H1 (cell line): ENCODE data around the gene POU6F2. TPM values are rescaled to one million over a fixed set of nuclear protein-coding genes. Genes with fewer than 3 reads are reported as not detected.

Experiments used
- CTCF ChIA-PET: fragments of 300-600 bp; sonication (Branson Sonifier 250); formaldehyde crosslinking; loops from one replicate; lab custom pipeline; 2021; ENCODE audit not compliant: partially characterized antibody; lab: Charles Lee
- POLR2A ChIA-PET: fragments of 300-600 bp; sonication (Branson Sonifier 250); formaldehyde crosslinking; loops from one replicate; lab custom pipeline; 2021; ENCODE audit warnings: inconsistent platforms; ENCODE audit not compliant: partially characterized antibody; lab: Charles Lee
- DNase-seq, 2 experiments: peaks; one replicate each; pipeline versions ENCODE4 v3.0.0 to v3.0.0-alpha.2; 2010 to 2022; ENCODE audit warnings: low spot score in 2 of 2, low read depth in 1 of 2, mixed read lengths in 1 of 2
- FAIRE-seq: peaks from 2 replicates; lab custom pipeline; 2011; peaks lifted over from hg19 to GRCh38; lab: Jason Lieb, UNC
- H2AFZ ChIP-seq: 2 replicates; pipeline ENCODE4 v1.8.1; 2012; ENCODE audit warnings: low read length, inconsistent platforms
- H2AK5ac ChIP-seq: 2 replicates; pipeline ENCODE4 v1.6.1; 2013; ENCODE audit warnings: low read depth, low read length
- H2BK120ac ChIP-seq: replicated peaks from 2 replicates; pipeline ENCODE3; 2013; ENCODE audit warnings: low read depth, low read length, inconsistent platforms
- H2BK12ac ChIP-seq: 2 replicates; pipeline ENCODE4 v1.6.1; 2013; ENCODE audit warnings: low read depth, low read length
- H2BK15ac ChIP-seq: 2 replicates; pipeline ENCODE4 v1.6.1; 2013; ENCODE audit warnings: low read length
- H2BK20ac ChIP-seq: 2 replicates; pipeline ENCODE4 v1.6.1; 2013; ENCODE audit warnings: low read length
- H2BK5ac ChIP-seq: 2 replicates; pipeline ENCODE4 v1.6.1; 2013; ENCODE audit warnings: low read depth, low read length
- H3K14ac ChIP-seq: 2 replicates; pipeline ENCODE4 v1.6.1; 2013; ENCODE audit warnings: inconsistent platforms; ENCODE audit not compliant: insufficient read length
- H3K18ac ChIP-seq: 2 replicates; pipeline ENCODE4 v1.6.1; 2013; ENCODE audit warnings: low read length; ENCODE audit errors: extremely low read depth
- H3K23ac ChIP-seq: 2 replicates; pipeline ENCODE4 v1.6.1; 2013; ENCODE audit warnings: inconsistent platforms; ENCODE audit not compliant: insufficient read length
- H3K23me2 ChIP-seq: 2 replicates; pipeline ENCODE4 v1.6.1; 2013; ENCODE audit warnings: low read depth, low read length
- H3K27ac ChIP-seq: 2 replicates; pipeline ENCODE4 v1.6.1; 2011; ENCODE audit warnings: low read depth, low read length, inconsistent platforms
- H3K27me3 ChIP-seq, 4 experiments: replicated peaks in 1 of 4; 1 replicate in 1 of 4; 2 replicates in 3 of 4; pipeline versions ENCODE4 v1.6.1 to v1.8.1; 2011 to 2013; ENCODE audit warnings: low read length in 3 of 4, mild to moderate bottlenecking in 3 of 4, inconsistent platforms in 2 of 4, mixed read lengths in 2 of 4, moderate library complexity in 1 of 4; ENCODE audit not compliant: control insufficient read depth in 3 of 4, insufficient read depth in 3 of 4; ENCODE audit errors: extremely low read depth in 1 of 4
- H3K36me3 ChIP-seq, 4 experiments: 2 replicates each; pipeline versions ENCODE4 v1.6.1 to v1.8.1; 2011 to 2013; ENCODE audit warnings: mild to moderate bottlenecking in 4 of 4, low read length in 3 of 4, moderate library complexity in 2 of 4, control low read depth in 1 of 4, inconsistent platforms in 1 of 4; ENCODE audit not compliant: insufficient read depth in 4 of 4, control insufficient read depth in 2 of 4
- H3K4ac ChIP-seq: replicated peaks from 2 replicates; pipeline ENCODE3; 2013; ENCODE audit warnings: low read length, low read depth, mixed read lengths, inconsistent platforms; ENCODE audit not compliant: insufficient read length
- H3K4me1 ChIP-seq, 4 experiments: replicated peaks in 1 of 4; 1 replicate in 1 of 4; 2 replicates in 3 of 4; pipeline versions ENCODE4 v1.6.1 to v1.8.1; 2011 to 2013; ENCODE audit warnings: low read length in 3 of 4, inconsistent platforms in 2 of 4, mixed read lengths in 1 of 4; ENCODE audit not compliant: insufficient read depth in 4 of 4, control insufficient read depth in 3 of 4
- H3K4me2 ChIP-seq, 2 experiments: 2 replicates each; pipeline versions ENCODE4 v1.6.1 to v1.8.1; 2011 to 2013; ENCODE audit warnings: low read depth in 2 of 2, low read length in 2 of 2, control low read depth in 1 of 2, inconsistent platforms in 1 of 2, mild to moderate bottlenecking in 1 of 2; ENCODE audit not compliant: insufficient read depth in 1 of 2
- H3K4me3 ChIP-seq, 4 experiments: fragments of 200-600, 300-600 bp in 1 of 4; sonication (generic), shearing (Covaris generic), sonication (Bioruptor Twin) in 1 of 4; 2 replicates each; pipeline versions ENCODE4 v1.5.1 to v1.8.1; 2011 to 2016; ENCODE audit warnings: low read length in 4 of 4, low read depth in 3 of 4, control low read depth in 2 of 4, inconsistent platforms in 2 of 4, mild to moderate bottlenecking in 2 of 4, mixed read lengths in 1 of 4, moderate library complexity in 1 of 4; ENCODE audit not compliant: insufficient read depth in 2 of 4; ENCODE audit errors: extremely low read depth in 1 of 4
- H3K56ac ChIP-seq: replicated peaks from 2 replicates; pipeline ENCODE3; 2013; ENCODE audit warnings: low read depth, mild to moderate bottlenecking, mixed read lengths, low read length, inconsistent platforms; ENCODE audit not compliant: insufficient read length
- H3K79me1 ChIP-seq: 2 replicates; pipeline ENCODE4 v1.6.1; 2013; ENCODE audit warnings: low read depth, low read length, control low read depth
- H3K79me2 ChIP-seq, 2 experiments: 2 replicates each; pipeline versions ENCODE4 v1.6.1 to v1.8.1; 2012 to 2013; ENCODE audit warnings: low read length in 2 of 2, mild to moderate bottlenecking in 2 of 2, inconsistent platforms in 1 of 2; ENCODE audit not compliant: insufficient read depth in 2 of 2, control insufficient read depth in 1 of 2
- H3K9ac ChIP-seq, 4 experiments: replicated peaks in 1 of 4; 1 replicate in 1 of 4; 2 replicates in 3 of 4; pipeline versions ENCODE4 v1.6.1 to v1.8.1; 2011 to 2013; ENCODE audit warnings: low read depth in 3 of 4, low read length in 3 of 4, control low read depth in 2 of 4, mild to moderate bottlenecking in 2 of 4, moderate library complexity in 2 of 4, inconsistent platforms in 1 of 4; ENCODE audit errors: extremely low read depth in 1 of 4
- H3K9me3 ChIP-seq, 2 experiments: 2 replicates each; pipeline versions ENCODE4 v1.6.1 to v1.8.1; 2012 to 2013; ENCODE audit warnings: mild to moderate bottlenecking in 2 of 2, moderate library complexity in 2 of 2, control low read depth in 1 of 2, inconsistent platforms in 1 of 2, low read depth in 1 of 2, low read length in 1 of 2, mixed read lengths in 1 of 2; ENCODE audit not compliant: insufficient read depth in 2 of 2
- H4K20me1 ChIP-seq, 2 experiments: replicated peaks in 1 of 2; 2 replicates each; pipeline versions ENCODE3 to v1.8.1; 2011 to 2013; ENCODE audit warnings: inconsistent platforms in 2 of 2, low read length in 2 of 2, mild to moderate bottlenecking in 1 of 2; ENCODE audit not compliant: insufficient read depth in 2 of 2, control insufficient read depth in 1 of 2
- H4K5ac ChIP-seq: 2 replicates; pipeline ENCODE4 v1.6.1; 2013; ENCODE audit warnings: low read length, low read depth, mixed read lengths, inconsistent platforms; ENCODE audit not compliant: insufficient read length
- H4K8ac ChIP-seq: 2 replicates; pipeline ENCODE4 v1.8.0; 2013; ENCODE audit warnings: mild to moderate bottlenecking, moderate library complexity, low read length, inconsistent platforms; ENCODE audit not compliant: insufficient read depth; ENCODE audit errors: extremely low read depth
- H4K91ac ChIP-seq: replicated peaks from 2 replicates; pipeline ENCODE3; 2013; ENCODE audit warnings: low read length, mixed read lengths, inconsistent platforms; ENCODE audit not compliant: insufficient read length
- BACH1 ChIP-seq: IDR thresholded peaks from 2 replicates; pipeline ENCODE4 v1.6.1; 2012; ENCODE audit warnings: low read length, improper control_type of control experiment
- EGR1 ChIP-seq: IDR thresholded peaks from 2 replicates; pipeline ENCODE4 v1.6.1; 2011; ENCODE audit warnings: low read depth, low read length, borderline replicate concordance
- PHF8 ChIP-seq: fragments of 200-600 bp; sonication (generic); conservative IDR thresholded peaks from 2 replicates; pipeline ENCODE4 v1.7.1; 2012; ENCODE audit warnings: low read depth, mild to moderate bottlenecking, inconsistent platforms, low read length, moderate library complexity
- WGBS, 2 experiments: shearing (Covaris generic) in 1 of 2; methylation state at CpG; one replicate each; pipeline versions ENCODE4 v1.1.6 to v1.1.7; 2013 to 2015; ENCODE audit warnings: low lambda C conversion rate in 2 of 2, mixed read lengths in 2 of 2, inconsistent platforms in 1 of 2, low coverage in 1 of 2, missing lambda C conversion rate in 1 of 2; ENCODE audit not compliant: insufficient replicate concordance in 2 of 2, insufficient coverage in 1 of 2, insufficient read length in 1 of 2; ENCODE audit errors: extremely low coverage in 1 of 2, missing lambda C conversion rate in 1 of 2; 5-methylcytosine and 5-hydroxymethylcytosine counted together
- polyA plus RNA-seq, 7 experiments: library from polyadenylated mRNA; depleted of rRNA in 3 of 7; stranded (reverse) in 5 of 7; unstranded in 2 of 7; fragments of >200 nt in 5 of 7; fragments of 200-250 nt in 2 of 7; gene quantifications; 1 replicate in 5 of 7; 2 replicates in 1 of 7; 4 replicates in 1 of 7; pipeline versions ENCODE4 v1.2.1 to v1.2.3, GENCODE V29; 2011 to 2013; ENCODE audit warnings: missing spikeins in 2 of 7, mixed read lengths in 2 of 7
- total RNA-seq: library from RNA; stranded (reverse); fragmentation: NEBNext Ultra II Directional; extraction: Animal tissue kit (Norgen Biotek cat#: 25700); gene quantifications from 2 replicates; pipeline ENCODE4 v1.2.1, GENCODE V29; 2021

POU6F2 gene
- total and polyA plus RNA-seq, 2 of the 8 experiments (the other 6 are each of a cell fraction or from before 2014, with no cell fraction given) = 1.1 to 2.0 TPM

DNA sequence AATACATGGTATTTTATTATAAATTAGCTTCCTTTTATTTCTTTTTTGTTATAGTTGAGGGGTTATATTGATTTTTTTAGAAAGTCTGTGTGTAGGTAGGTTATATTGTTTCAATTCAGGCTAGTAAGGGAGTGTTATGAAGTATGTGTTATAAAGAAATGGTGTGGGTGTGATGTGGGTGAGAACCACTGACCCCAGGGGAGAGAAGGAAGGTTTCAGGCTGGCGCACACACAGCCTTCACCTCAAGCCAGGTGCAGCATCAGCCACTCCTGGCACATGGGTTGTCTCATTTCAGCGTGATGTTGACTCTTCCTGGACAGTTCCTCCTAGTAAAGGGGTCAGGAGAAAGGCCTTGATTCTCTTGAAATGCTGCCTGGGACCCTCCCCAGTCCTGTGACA lies 291.3 kb downstream of the POU6F2 start:
- H3K27me3 ChIP-seq = no peaks in the 10 kb centered on the region
- ChIA-PET CTCF (no interaction called here), POLR2A (no interaction called here)
- H3K9me3 ChIP-seq = no peaks in the 10 kb centered on the region
- H2BK20ac ChIP-seq = no peak overlapping the region
- FAIRE-seq = no peak
- H3K23ac ChIP-seq = no peak overlapping the region
- H3K4me3 ChIP-seq = no peak overlapping the region
- H4K8ac ChIP-seq = no peak overlapping the region
- no peak overlapping the region for H3K18ac ChIP-seq
- no peak overlapping the region for H2BK5ac ChIP-seq
- no peak overlapping the region for H3K4ac ChIP-seq
- peaks cover 1 to 9% (median 5%) of the 10 kb centered on the region in 4 experiments; a peak in 5 of 7 replicates for H3K4me1 ChIP-seq
- no peak overlapping the region for H2AFZ ChIP-seq
- H2AK5ac ChIP-seq = no peak overlapping the region
- 100% methylated on average over 2 of the region's 2 CpGs; no CpG with 5 or more reads in 1 of the 2 experiments for WGBS, 2 experiments
- no peak overlapping the region for H3K27ac ChIP-seq
- no peak overlapping the region for H3K14ac ChIP-seq
- H4K91ac ChIP-seq = no peak overlapping the region
- no peak overlapping the region for H3K56ac ChIP-seq
- H3K9ac ChIP-seq = no peak overlapping the region
- H3K79me1 ChIP-seq = no peaks in the 10 kb centered on the region
- no peaks in the 10 kb centered on the region for H3K79me2 ChIP-seq
- no peak overlapping the region for H2BK120ac ChIP-seq
- no peak overlapping the region for H2BK15ac ChIP-seq
- DNase-seq = no peak
- H2BK12ac ChIP-seq = no peak overlapping the region
- no peaks in the 10 kb centered on the region for H3K36me3 ChIP-seq
- H4K5ac ChIP-seq = no peak overlapping the region
- no peaks in the 10 kb centered on the region for H3K23me2 ChIP-seq
- H4K20me1 ChIP-seq = no peaks in the 10 kb centered on the region
- H3K4me2 ChIP-seq = no peak overlapping the region
- no peak for TF ChIP-seq BACH1
- no peak for TF ChIP-seq EGR1
- no peak for TF ChIP-seq PHF8
